COR-L47 (cell line): ENCODE data around the gene SLC5A12.

Source experiments
- DNase-seq: peaks from one replicate; lab custom pipeline; 2025; lab: John Stamatoyannopoulos, UW

SLC5A12 gene

GRCh38 chr11:26719289-26719973 lies 2.4 kb downstream of the SLC5A12 start:
- DNase-seq = no peak

- no peak for DNase-seq
Measured at GRCh38 chr11:26717771-26718170, 4.1 kb downstream of the SLC5A12 start.

GRCh38 chr11:26715133-26715532 lies 6.7 kb downstream of the SLC5A12 start:
- peak; percentile 11 for DNase-seq

GRCh38 chr11:26712497-26712896 lies 9.4 kb downstream of the SLC5A12 start:
- DNase-seq = no peak

GRCh38 chr11:26710489-26710888 lies 11.4 kb downstream of the SLC5A12 start:
- no peak for DNase-seq

- DNase-seq = no peak
Measured at GRCh38 chr11:26708736-26709456, 13.0 kb downstream of the SLC5A12 start.

- no peak for DNase-seq
Measured at GRCh38 chr11:26706181-26706580, 15.7 kb downstream of the SLC5A12 start.

GRCh38 chr11:26704249-26704648 lies 17.6 kb downstream of the SLC5A12 start:
- no peak for DNase-seq

GRCh38 chr11:26703411-26704191 lies 18.3 kb downstream of the SLC5A12 start:
- no peak for DNase-seq

- no peak for DNase-seq
Measured at GRCh38 chr11:26702406-26702805, 19.5 kb downstream of the SLC5A12 start.

GRCh38 chr11:26700574-26701235 lies 21.2 kb downstream of the SLC5A12 start:
- no peak for DNase-seq

GRCh38 chr11:26698224-26698623 lies 23.6 kb downstream of the SLC5A12 start:
- DNase-seq = no peak

- no peak for DNase-seq
Measured at GRCh38 chr11:26696330-26696729, 25.5 kb downstream of the SLC5A12 start.

GRCh38 chr11:26688701-26689100 lies 33.2 kb downstream of the SLC5A12 start:
- DNase-seq = no peak

GRCh38 chr11:26687351-26687750 lies 34.5 kb downstream of the SLC5A12 start:
- no peak for DNase-seq

GRCh38 chr11:26677566-26677965 lies 44.3 kb downstream of the SLC5A12 start:
- DNase-seq = no peak

- DNase-seq = no peak
Measured at GRCh38 chr11:26676641-26677040, 45.2 kb downstream of the SLC5A12 start.

GRCh38 chr11:26675233-26675928 lies 46.5 kb downstream of the SLC5A12 start:
- no peak for DNase-seq

GRCh38 chr11:26665946-26666345 lies 55.9 kb downstream of the SLC5A12 start:
- DNase-seq = no peak

- DNase-seq = no peak
Measured at GRCh38 chr11:26665036-26665435, 56.8 kb downstream of the SLC5A12 start.

GRCh38 chr11:26662916-26663315 lies 58.9 kb downstream of the SLC5A12 start:
- no peak for DNase-seq

- no peak for DNase-seq
Measured at GRCh38 chr11:26655287-26655686, 66.6 kb downstream of the SLC5A12 start.
